Stomach (tissue), 4 donors: ENCODE measurements around the gene ZBTB42.

Experiments
- EP300 ChIP-seq: sonication (generic); formaldehyde crosslinking; IDR thresholded peaks from one replicate; pipeline ENCODE4 v1.6.1; 2017; ENCODE audit warnings: antibody characterized with exemption
- POLR2A ChIP-seq, 4 donors: fragments of 450-650 bp; IDR thresholded peaks; one replicate each; pipeline ENCODE4 v1.6.1; 2016; ENCODE audit warnings: antibody characterized with exemption in 4 of 4, control low read depth in 2 of 4, mild to moderate bottlenecking in 1 of 4, moderate library complexity in 1 of 4
- POLR2AphosphoS5 ChIP-seq, 3 donors: sonication (generic); formaldehyde crosslinking; IDR thresholded peaks; one replicate each; pipeline ENCODE4 v1.6.1; 2016; ENCODE audit warnings: antibody characterized with exemption in 3 of 3
- TF ChIP-seq, protein P1 (sequence below), 7 experiments: fragments of 450-650 bp in 4 of 7; fragments of 200-600 bp in 3 of 7; sonication (generic) in 3 of 7; IDR thresholded peaks; one replicate each; pipeline ENCODE4 v1.5.1; 2016 to 2019; ENCODE audit warnings: antibody characterized with exemption in 7 of 7, control low read depth in 2 of 7, mild to moderate bottlenecking in 1 of 7

DNA sequence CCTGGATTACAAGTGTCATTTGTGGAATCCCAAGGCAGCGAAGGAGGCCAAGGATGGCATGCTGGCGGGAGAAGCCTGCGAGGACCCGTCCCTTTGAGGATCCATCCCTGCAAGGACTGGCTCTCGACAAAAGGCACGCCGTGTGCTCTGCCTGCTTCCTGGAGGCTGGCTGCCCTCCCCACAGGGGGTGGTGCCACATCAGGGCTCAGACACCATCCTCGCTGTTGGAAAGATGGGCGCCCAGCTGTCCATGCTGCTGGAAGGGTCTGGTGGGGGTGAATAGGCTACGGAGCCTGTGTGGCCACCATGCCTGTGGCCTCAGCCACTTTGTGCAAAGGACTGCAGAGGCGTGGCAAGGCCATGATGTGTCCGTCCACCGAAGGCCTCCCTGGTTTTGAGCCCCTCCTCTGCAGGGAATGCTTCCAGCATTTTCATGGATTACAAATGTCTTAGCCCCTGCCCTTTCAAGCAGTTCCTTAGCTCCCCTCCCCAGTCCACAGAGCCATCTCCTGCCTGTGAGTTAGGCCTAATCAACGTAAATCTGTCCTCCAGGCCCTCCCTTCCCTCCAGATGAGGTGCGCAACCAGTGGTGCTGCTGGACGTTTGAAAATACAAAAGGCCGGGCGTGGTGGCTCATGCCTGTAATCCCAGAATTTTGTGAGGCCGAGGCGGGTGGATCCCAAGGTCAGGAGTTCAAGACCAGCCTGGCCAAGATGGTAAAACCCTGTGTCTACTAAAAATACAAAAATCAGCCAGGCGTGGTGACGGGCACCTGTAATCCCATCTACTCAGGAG is 22.1 kb downstream of the ZBTB42 start:
- TF ChIP-seq, protein P1, sequence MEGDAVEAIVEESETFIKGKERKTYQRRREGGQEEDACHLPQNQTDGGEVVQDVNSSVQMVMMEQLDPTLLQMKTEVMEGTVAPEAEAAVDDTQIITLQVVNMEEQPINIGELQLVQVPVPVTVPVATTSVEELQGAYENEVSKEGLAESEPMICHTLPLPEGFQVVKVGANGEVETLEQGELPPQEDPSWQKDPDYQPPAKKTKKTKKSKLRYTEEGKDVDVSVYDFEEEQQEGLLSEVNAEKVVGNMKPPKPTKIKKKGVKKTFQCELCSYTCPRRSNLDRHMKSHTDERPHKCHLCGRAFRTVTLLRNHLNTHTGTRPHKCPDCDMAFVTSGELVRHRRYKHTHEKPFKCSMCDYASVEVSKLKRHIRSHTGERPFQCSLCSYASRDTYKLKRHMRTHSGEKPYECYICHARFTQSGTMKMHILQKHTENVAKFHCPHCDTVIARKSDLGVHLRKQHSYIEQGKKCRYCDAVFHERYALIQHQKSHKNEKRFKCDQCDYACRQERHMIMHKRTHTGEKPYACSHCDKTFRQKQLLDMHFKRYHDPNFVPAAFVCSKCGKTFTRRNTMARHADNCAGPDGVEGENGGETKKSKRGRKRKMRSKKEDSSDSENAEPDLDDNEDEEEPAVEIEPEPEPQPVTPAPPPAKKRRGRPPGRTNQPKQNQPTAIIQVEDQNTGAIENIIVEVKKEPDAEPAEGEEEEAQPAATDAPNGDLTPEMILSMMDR (IDR thresholded peaks at IDR 0.05) = no peak
- no peak for TF ChIP-seq POLR2A (IDR thresholded peaks at IDR 0.05)
- TF ChIP-seq POLR2AphosphoS5 (IDR thresholded peaks at IDR 0.05) = no peak
- no peak for TF ChIP-seq EP300
